ENCODE measurements around the gene FUT6. TPM values are rescaled to one million over a fixed set of nuclear protein-coding genes. Genes with fewer than 3 reads are reported as not detected.

Gene FUT6
- total RNA-seq, 4 donors from 2014 or later, result not detected

GRCh38 chr19:5818594-5818993 is 20.9 kb downstream of the FUT6 start:
- no peaks in the 10 kb centered on the region for H3K36me3 ChIP-seq
- H3K27me3 ChIP-seq, result no peaks in the 10 kb centered on the region
- H3K9me3 ChIP-seq, result no peaks in the 10 kb centered on the region
- H3K4me1 ChIP-seq, result peaks cover 0 to 6% of the 10 kb centered on the region in 2 donors
- no peak for DNase-seq
- 78 to 80% methylated on average over 7 to 10 of the region's 10 CpGs for WGBS, 2 donors
- intact Hi-C loops (cut with DNase I), result no loop called here
- H3K27ac ChIP-seq, result no peak overlapping the region
- no peak overlapping the region for H3K4me3 ChIP-seq (replicated peaks in 1 of 3)
- no peak for TF ChIP-seq CTCF (IDR thresholded peaks at IDR 0.05)
- no peak for TF ChIP-seq POLR2A (IDR thresholded peaks at IDR 0.05)

- peaks cover 0 to 5% of the 10 kb centered on the region in 2 donors for H3K4me1 ChIP-seq
- H3K27me3 ChIP-seq, result no peaks in the 10 kb centered on the region
- H3K9me3 ChIP-seq, result no peaks in the 10 kb centered on the region
- no peak overlapping the region for H3K27ac ChIP-seq
- H3K36me3 ChIP-seq, result no peaks in the 10 kb centered on the region
- WGBS, 2 donors, result 93% methylated on average over 2 of the region's 2 CpGs
- no peak overlapping the region for H3K4me3 ChIP-seq (replicated peaks in 1 of 3)
- DNase-seq, result no peak
- intact Hi-C loops (cut with DNase I), result no loop called here
- no peak for TF ChIP-seq POLR2A (IDR thresholded peaks at IDR 0.05)
- TF ChIP-seq CTCF (IDR thresholded peaks at IDR 0.05), result no peak
These were observed 22.3 kb downstream of the FUT6 start for GRCh38 chr19:5817218-5817617.

GRCh38 chr19:5814852-5815246 is 24.7 kb downstream of the FUT6 start:
- H3K27ac ChIP-seq, result no peak overlapping the region
- DNase-seq, result no peak
- no peaks in the 10 kb centered on the region for H3K36me3 ChIP-seq
- no peaks in the 10 kb centered on the region for H3K9me3 ChIP-seq
- H3K27me3 ChIP-seq, result no peaks in the 10 kb centered on the region
- TF ChIP-seq CTCF (IDR thresholded peaks at IDR 0.05), result no peak
- TF ChIP-seq POLR2A (IDR thresholded peaks at IDR 0.05), result no peak
- H3K4me3 ChIP-seq (replicated peaks in 1 of 3), result no peak overlapping the region
- intact Hi-C loops (cut with DNase I), result no loop called here
- no peaks in the 10 kb centered on the region for H3K4me1 ChIP-seq
- 41 to 44% methylated on average over 5 to 9 of the region's 11 CpGs for WGBS, 2 donors

- whole genome bisulfite sequencing, 2 donors, result 73 to 76% methylated on average over 8 to 9 of the region's 9 CpGs
These were observed 25.2 kb downstream of the FUT6 start for GRCh38 chr19:5814123-5814851.

More at GRCh38 chr19:5814123-5814851, 25.2 kb downstream of the FUT6 start:
- TF ChIP-seq CTCF (IDR thresholded peaks at IDR 0.05) (no peak), POLR2A (IDR thresholded peaks at IDR 0.05) (no peak)
- Histone ChIP-seq H3K9me3 (no peaks in the 10 kb centered on the region), H3K27me3 (no peaks in the 10 kb centered on the region), H3K4me1 (no peaks in the 10 kb centered on the region), H3K36me3 (no peaks in the 10 kb centered on the region), H3K4me3 (replicated peaks in 1 of 3) (no peak overlapping the region), H3K27ac (no peak overlapping the region)
- DNase-seq, result no peak
- intact Hi-C loops (cut with DNase I), result no loop called here

Measured in thyroid gland (tissue), 4 donors.